Fibroblast of skin of left biceps (primary cell): ENCODE results near the gene CREM.

Experiments used
- DNase-seq, 2 experiments: peaks; one replicate each; pipeline ENCODE4 v3.0.0-alpha.2; 2013; ENCODE audit warnings: low read depth in 2 of 2

CREM gene

GRCh38 chr10:35135861-35136260 lies 9.2 kb downstream of the CREM start:
- DNase-seq: no peak

GRCh38 chr10:35136263-35136815 lies 9.7 kb downstream of the CREM start:
- no peak for DNase-seq

GRCh38 chr10:35140126-35140525 lies 13.5 kb downstream of the CREM start:
- DNase-seq: no peak

- DNase-seq: no peak
These were observed 14.1 kb downstream of the CREM start for GRCh38 chr10:35140727-35141126.

- no peak for DNase-seq
These were observed 23.7 kb downstream of the CREM start for GRCh38 chr10:35150308-35150707.

GRCh38 chr10:35152992-35153391 lies 26.3 kb downstream of the CREM start:
- DNase-seq: no peak

GRCh38 chr10:35153716-35154115 lies 27.1 kb downstream of the CREM start:
- DNase-seq: no peak

GRCh38 chr10:35160743-35161142 lies 34.1 kb downstream of the CREM start:
- no peak for DNase-seq

GRCh38 chr10:35161906-35162305 lies 35.3 kb downstream of the CREM start:
- no peak for DNase-seq

GRCh38 chr10:35165136-35165535 lies 38.5 kb downstream of the CREM start:
- no peak for DNase-seq

GRCh38 chr10:35165811-35166210 lies 39.2 kb downstream of the CREM start:
- DNase-seq: no peak

- DNase-seq: no peak
These were observed 40.0 kb downstream of the CREM start for GRCh38 chr10:35166607-35167006.

- DNase-seq: no peak
These were observed 40.7 kb downstream of the CREM start for GRCh38 chr10:35167342-35167741.

GRCh38 chr10:35172146-35172545 lies 45.5 kb downstream of the CREM start:
- no peak for DNase-seq

- no peak for DNase-seq
These were observed 45.9 kb downstream of the CREM start for GRCh38 chr10:35172574-35172973.

GRCh38 chr10:35178331-35178730 lies 51.7 kb downstream of the CREM start:
- no peak for DNase-seq

GRCh38 chr10:35182631-35183510 lies 56.2 kb downstream of the CREM start:
- DNase-seq: no peak

- no peak for DNase-seq
These were observed 58.0 kb downstream of the CREM start for GRCh38 chr10:35184527-35185171.

GRCh38 chr10:35185260-35186034 lies 58.8 kb downstream of the CREM start:
- DNase-seq: no peak

- DNase-seq: no peak
These were observed 62.3 kb downstream of the CREM start for GRCh38 chr10:35188954-35189353.

- no peak for DNase-seq
These were observed 64.9 kb downstream of the CREM start for GRCh38 chr10:35191523-35191922.

- no peak for DNase-seq
These were observed 66.1 kb downstream of the CREM start for GRCh38 chr10:35192645-35193249.
